HL-60 (cell line): ENCODE results near the gene SSX2IP.

Experiments used
- DNase-seq, 2 experiments: peaks; one replicate each; pipeline ENCODE4 v3.0.0-alpha.2; 2010 to 2020; ENCODE audit warnings: low read depth in 1 of 2, low spot score in 1 of 2
- H3K27ac ChIP-seq: fragments of 250-450 bp; sonication (Bioruptor Pico); replicated peaks from 2 replicates; pipeline ENCODE4 v1.5.1; 2020; ENCODE audit warnings: mild to moderate bottlenecking, moderate library complexity
- H3K27me3 ChIP-seq: fragments of 250-450 bp; sonication (Bioruptor Pico); 2 replicates; pipeline ENCODE4 v1.5.1; 2021; ENCODE audit warnings: mild to moderate bottlenecking, moderate library complexity; ENCODE audit not compliant: insufficient read depth, poor library complexity, severe bottlenecking
- H3K4me3 ChIP-seq: replicated peaks from 2 replicates; pipeline ENCODE4 v1.5.1; 2011; ENCODE audit warnings: mild to moderate bottlenecking, control low read depth, low read length; ENCODE audit not compliant: insufficient read depth
- CTCF ChIP-seq: IDR thresholded peaks from one replicate; pipeline ENCODE4 v1.5.1; 2011; ENCODE audit warnings: low read length, control low read depth, inconsistent platforms; ENCODE audit not compliant: insufficient read depth
- GABPA ChIP-seq: IDR thresholded peaks from 2 replicates; pipeline ENCODE4 v1.6.1; 2012; ENCODE audit warnings: low read depth
- POLR2AphosphoS5 ChIP-seq: IDR thresholded peaks from 2 replicates; pipeline ENCODE4 v1.6.1; 2012; ENCODE audit warnings: low read depth
- REST ChIP-seq: IDR thresholded peaks from 2 replicates; pipeline ENCODE4 v1.6.1; 2012; ENCODE audit warnings: low read depth; ENCODE audit not compliant: insufficient replicate concordance
- SPI1 ChIP-seq: IDR thresholded peaks from 2 replicates; pipeline ENCODE4 v1.6.1; 2012; ENCODE audit warnings: low read depth, mild to moderate bottlenecking, borderline replicate concordance

The SSX2IP gene

GRCh38 chr1:84606977-84607376 lies 83.3 kb downstream of the SSX2IP start:
- Histone ChIP-seq H3K4me3 (no peak overlapping the region), H3K27me3 (no peaks in the 10 kb centered on the region), H3K27ac (no peak overlapping the region)
- no peak for DNase-seq
- no peak for TF ChIP-seq POLR2AphosphoS5
- no peak for TF ChIP-seq CTCF
- no peak for TF ChIP-seq REST
- TF ChIP-seq SPI1 = no peak
- TF ChIP-seq GABPA = no peak

- TF ChIP-seq GABPA (no peak), POLR2AphosphoS5 (no peak), CTCF (no peak), SPI1 (no peak), REST (no peak)
- Histone ChIP-seq H3K27ac (no peak overlapping the region), H3K27me3 (no peaks in the 10 kb centered on the region), H3K4me3 (no peak overlapping the region)
- DNase-seq = no peak
These were observed 85.1 kb downstream of the SSX2IP start for GRCh38 chr1:84605157-84605556.

- Histone ChIP-seq H3K27ac (no peak overlapping the region), H3K27me3 (no peaks in the 10 kb centered on the region), H3K4me3 (no peak overlapping the region)
- no peak for TF ChIP-seq POLR2AphosphoS5
- no peak for TF ChIP-seq SPI1
- TF ChIP-seq CTCF = no peak
- no peak for TF ChIP-seq REST
- no peak for TF ChIP-seq GABPA
- DNase-seq = no peak
These were observed 86.1 kb downstream of the SSX2IP start for GRCh38 chr1:84603941-84604830.
